ENCODE data around the gene DBP.
A peak's percentile ranks its signal among the peaks of the same experiment; 100 is the strongest.

DNA sequence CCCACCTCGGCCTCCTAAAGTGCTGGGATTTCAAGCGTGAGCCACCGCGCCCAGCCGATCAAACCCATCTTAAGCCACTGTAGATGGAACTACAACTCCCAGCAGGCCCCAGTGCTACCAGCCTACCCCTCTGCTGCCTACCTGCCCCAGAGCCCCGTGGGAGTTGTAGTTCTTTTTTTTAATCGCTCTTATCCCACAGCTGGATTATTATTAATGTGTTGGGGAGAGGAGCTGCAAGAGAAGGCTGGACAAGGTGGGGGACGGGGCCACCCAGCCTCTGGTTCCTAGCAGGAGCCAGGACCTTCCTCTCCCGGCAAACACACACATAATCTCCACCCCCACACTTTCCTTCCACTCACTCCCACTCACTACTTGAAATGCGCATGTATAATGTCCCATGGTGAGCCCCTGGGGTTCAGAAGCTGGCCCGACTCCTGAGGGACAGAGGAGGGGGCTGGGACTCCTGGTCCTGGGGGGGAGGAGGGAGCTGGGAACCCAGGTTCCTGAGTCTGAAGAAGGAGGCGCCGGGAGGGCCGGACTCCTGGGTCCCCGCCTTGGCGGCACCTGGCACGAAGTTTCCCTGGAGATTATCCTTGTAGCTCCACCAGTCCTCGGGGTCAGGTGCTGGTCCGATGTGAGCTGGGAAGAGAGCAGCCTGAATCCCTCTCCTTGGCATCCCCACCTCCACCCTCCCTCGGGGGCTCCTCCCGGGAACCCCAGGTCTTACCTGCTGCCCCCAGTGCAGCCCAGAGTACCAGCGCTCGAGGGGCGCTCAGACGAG, 7.8 kb upstream of the DBP start:
- TF ChIP-seq CTCF (IDR thresholded peaks at IDR 0.05) (no peak), POLR2A (IDR thresholded peaks at IDR 0.05) (peak in 1 of 2 donors; percentile 36)
